Measurements from ENCODE around the gene RMC1.
"Not testable (repeated sequence)": the region's sequence is repeated elsewhere in the genome, so short reads cannot be mapped to it uniquely, and the experiment has no call there.

Gene RMC1

GRCh38 chr18:23567671-23568070 lies 64.4 kb downstream of the RMC1 start:
- DNase-seq = no peak

- no peak for DNase-seq
Observed at GRCh38 chr18:23568281-23569138, 65.2 kb downstream of the RMC1 start.

GRCh38 chr18:23569299-23570063 lies 66.2 kb downstream of the RMC1 start:
- no peak for DNase-seq

GRCh38 chr18:23570912-23571504 lies 67.7 kb downstream of the RMC1 start:
- peak; percentile 41 for DNase-seq

- DNase-seq = no peak
Observed at GRCh38 chr18:23572012-23572411, 68.7 kb downstream of the RMC1 start.

- DNase-seq = no peak
Observed at GRCh38 chr18:23572570-23572969, 69.3 kb downstream of the RMC1 start.

- no peak for DNase-seq
Observed at GRCh38 chr18:23573020-23573419, 69.7 kb downstream of the RMC1 start.

GRCh38 chr18:23573626-23574431 lies 70.5 kb downstream of the RMC1 start:
- DNase-seq = peak; percentile 55

GRCh38 chr18:23574611-23575308 lies 71.4 kb downstream of the RMC1 start:
- no peak for DNase-seq

- no peak for DNase-seq
Observed at GRCh38 chr18:23575309-23575651, 72.0 kb downstream of the RMC1 start.

GRCh38 chr18:23577521-23577920 lies 74.2 kb downstream of the RMC1 start:
- DNase-seq = not testable (repeated sequence)

GRCh38 chr18:23578067-23578701 lies 74.9 kb downstream of the RMC1 start:
- no peak for DNase-seq

- no peak for DNase-seq
Observed at GRCh38 chr18:23578891-23579653, 75.8 kb downstream of the RMC1 start.

GRCh38 chr18:23580677-23581367 lies 77.5 kb downstream of the RMC1 start:
- no peak for DNase-seq

All from CD4-positive, alpha-beta T cell treated with Interleukin-21 for 1 hour (primary cell).